ENCODE data around the gene LPCAT3. TPM values are rescaled to one million over a fixed set of nuclear protein-coding genes. Genes with fewer than 3 reads are reported as not detected.

The LPCAT3 gene
- total and polyA plus RNA-seq, 2 of the 13 experiments (the other 11 are each of a cell fraction or from before 2014, with no cell fraction given) = 44.5 to 64.3 TPM

DNA sequence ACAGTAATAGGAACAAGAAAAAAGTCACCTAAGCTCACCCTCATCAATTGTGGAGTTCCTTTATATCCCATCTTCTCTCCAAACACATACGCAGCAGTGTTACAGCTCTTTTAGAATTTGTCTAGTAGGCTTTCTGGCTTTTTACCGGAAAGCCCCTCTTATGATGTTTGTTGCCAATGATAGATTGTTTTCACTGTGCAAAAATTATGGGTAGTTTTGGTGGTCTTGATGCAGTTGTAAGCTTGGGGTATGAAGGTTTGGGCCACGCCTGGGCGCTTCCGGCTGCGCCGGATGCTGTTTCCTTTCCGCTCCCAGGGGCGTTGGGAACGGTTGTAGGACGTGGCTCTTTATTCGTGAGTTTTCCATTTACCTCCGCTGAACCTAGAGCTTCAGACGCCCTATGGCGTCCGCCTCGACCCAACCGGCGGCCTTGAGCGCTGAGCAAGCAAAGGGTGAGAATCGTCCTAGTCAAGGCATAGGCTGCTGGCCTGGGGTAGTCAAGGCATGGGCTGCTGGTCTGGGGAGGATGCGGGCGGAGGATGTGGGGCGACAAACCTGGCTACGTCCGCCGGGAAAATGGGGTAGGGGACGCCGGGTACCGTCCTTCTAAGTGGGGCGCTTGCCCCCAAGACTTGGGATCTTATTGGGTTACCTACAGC, 74.4 kb downstream of the LPCAT3 start, which contains the start of the genes C12orf57 and RNU7-1 (continued):
- TF ChIP-seq, protein P1, sequence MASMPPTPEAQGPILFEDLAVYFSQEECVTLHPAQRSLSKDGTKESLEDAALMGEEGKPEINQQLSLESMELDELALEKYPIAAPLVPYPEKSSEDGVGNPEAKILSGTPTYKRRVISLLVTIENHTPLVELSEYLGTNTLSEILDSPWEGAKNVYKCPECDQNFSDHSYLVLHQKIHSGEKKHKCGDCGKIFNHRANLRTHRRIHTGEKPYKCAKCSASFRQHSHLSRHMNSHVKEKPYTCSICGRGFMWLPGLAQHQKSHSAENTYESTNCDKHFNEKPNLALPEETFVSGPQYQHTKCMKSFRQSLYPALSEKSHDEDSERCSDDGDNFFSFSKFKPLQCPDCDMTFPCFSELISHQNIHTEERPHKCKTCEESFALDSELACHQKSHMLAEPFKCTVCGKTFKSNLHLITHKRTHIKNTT (CRISPR knock-in tag; IDR thresholded peaks at IDR 0.05) = no peak
- TF ChIP-seq, protein P2, sequence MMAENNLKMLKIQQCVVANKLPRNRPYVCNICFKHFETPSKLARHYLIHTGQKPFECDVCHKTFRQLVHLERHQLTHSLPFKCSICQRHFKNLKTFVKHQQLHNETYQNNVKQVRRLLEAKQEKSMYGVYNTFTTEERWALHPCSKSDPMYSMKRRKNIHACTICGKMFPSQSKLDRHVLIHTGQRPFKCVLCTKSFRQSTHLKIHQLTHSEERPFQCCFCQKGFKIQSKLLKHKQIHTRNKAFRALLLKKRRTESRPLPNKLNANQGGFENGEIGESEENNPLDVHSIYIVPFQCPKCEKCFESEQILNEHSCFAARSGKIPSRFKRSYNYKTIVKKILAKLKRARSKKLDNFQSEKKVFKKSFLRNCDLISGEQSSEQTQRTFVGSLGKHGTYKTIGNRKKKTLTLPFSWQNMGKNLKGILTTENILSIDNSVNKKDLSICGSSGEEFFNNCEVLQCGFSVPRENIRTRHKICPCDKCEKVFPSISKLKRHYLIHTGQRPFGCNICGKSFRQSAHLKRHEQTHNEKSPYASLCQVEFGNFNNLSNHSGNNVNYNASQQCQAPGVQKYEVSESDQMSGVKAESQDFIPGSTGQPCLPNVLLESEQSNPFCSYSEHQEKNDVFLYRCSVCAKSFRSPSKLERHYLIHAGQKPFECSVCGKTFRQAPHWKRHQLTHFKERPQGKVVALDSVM (CRISPR knock-in tag; IDR thresholded peaks at IDR 0.05) = no peak
- TF ChIP-seq ZNF614 (CRISPR knock-in tag; IDR thresholded peaks at IDR 0.05; ENCODE audit: borderline replicate concordance) = peak; percentile 94
- TF ChIP-seq TAF15 (IDR thresholded peaks at IDR 0.05; ENCODE audit: low read depth, low read length, poor library complexity, severe bottlenecking) = peak; percentile 26
- TF ChIP-seq SRY (CRISPR knock-in tag; IDR thresholded peaks at IDR 0.05) = peak; percentile 30; the same call in 1 of the 2 replicates
- TF ChIP-seq NCOA5 (CRISPR knock-in tag; IDR thresholded peaks at IDR 0.05) = 0 out of 2 replicates have a peak, but pooled peaks have one; percentile 21
- TF ChIP-seq PLRG1 (conservative IDR thresholded peaks at IDR 0.05) = no peak
- no peak for TF ChIP-seq ZNF441 (CRISPR knock-in tag; IDR thresholded peaks at IDR 0.05; ENCODE audit: borderline replicate concordance)
- no peak for TF ChIP-seq PRPF4 (IDR thresholded peaks at IDR 0.05; ENCODE audit: low read depth, low read length, poor library complexity, severe bottlenecking)
- TF ChIP-seq, protein P3, sequence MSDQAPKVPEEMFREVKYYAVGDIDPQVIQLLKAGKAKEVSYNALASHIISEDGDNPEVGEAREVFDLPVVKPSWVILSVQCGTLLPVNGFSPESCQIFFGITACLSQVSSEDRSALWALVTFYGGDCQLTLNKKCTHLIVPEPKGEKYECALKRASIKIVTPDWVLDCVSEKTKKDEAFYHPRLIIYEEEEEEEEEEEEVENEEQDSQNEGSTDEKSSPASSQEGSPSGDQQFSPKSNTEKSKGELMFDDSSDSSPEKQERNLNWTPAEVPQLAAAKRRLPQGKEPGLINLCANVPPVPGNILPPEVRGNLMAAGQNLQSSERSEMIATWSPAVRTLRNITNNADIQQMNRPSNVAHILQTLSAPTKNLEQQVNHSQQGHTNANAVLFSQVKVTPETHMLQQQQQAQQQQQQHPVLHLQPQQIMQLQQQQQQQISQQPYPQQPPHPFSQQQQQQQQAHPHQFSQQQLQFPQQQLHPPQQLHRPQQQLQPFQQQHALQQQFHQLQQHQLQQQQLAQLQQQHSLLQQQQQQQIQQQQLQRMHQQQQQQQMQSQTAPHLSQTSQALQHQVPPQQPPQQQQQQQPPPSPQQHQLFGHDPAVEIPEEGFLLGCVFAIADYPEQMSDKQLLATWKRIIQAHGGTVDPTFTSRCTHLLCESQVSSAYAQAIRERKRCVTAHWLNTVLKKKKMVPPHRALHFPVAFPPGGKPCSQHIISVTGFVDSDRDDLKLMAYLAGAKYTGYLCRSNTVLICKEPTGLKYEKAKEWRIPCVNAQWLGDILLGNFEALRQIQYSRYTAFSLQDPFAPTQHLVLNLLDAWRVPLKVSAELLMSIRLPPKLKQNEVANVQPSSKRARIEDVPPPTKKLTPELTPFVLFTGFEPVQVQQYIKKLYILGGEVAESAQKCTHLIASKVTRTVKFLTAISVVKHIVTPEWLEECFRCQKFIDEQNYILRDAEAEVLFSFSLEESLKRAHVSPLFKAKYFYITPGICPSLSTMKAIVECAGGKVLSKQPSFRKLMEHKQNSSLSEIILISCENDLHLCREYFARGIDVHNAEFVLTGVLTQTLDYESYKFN (CRISPR knock-in tag; conservative IDR thresholded peaks at IDR 0.05) = peak; percentile 62
- peak; percentile 87 for TF ChIP-seq ZSCAN9 (CRISPR knock-in tag; IDR thresholded peaks at IDR 0.05; ENCODE audit: borderline replicate concordance)
- TF ChIP-seq EZH2 (conservative IDR thresholded peaks at IDR 0.05; ENCODE audit: low read depth, low read length) = no peak
- TF ChIP-seq CCDC6 (CRISPR knock-in tag; IDR thresholded peaks at IDR 0.05) = peak; percentile 84
- TF ChIP-seq RCOR2 (CRISPR knock-in tag; IDR thresholded peaks at IDR 0.05) = 0 out of 2 replicates have a peak, but pooled peaks have one; percentile 66
- no peak for TF ChIP-seq RBAK (CRISPR knock-in tag; IDR thresholded peaks at IDR 0.05)
- TF ChIP-seq KDM5A (IDR thresholded peaks at IDR 0.05; ENCODE audit: borderline replicate concordance, low read length) = peak; percentile 35; the same call in 1 of the 2 replicates
- no peak for TF ChIP-seq TBP (CRISPR knock-in tag; IDR thresholded peaks at IDR 0.05)
- TF ChIP-seq ZNF160 (CRISPR knock-in tag; IDR thresholded peaks at IDR 0.05) = no peak
- no peak for TF ChIP-seq NR1H2 (CRISPR knock-in tag; IDR thresholded peaks at IDR 0.05; ENCODE audit: borderline replicate concordance, low read depth)
- TF ChIP-seq PHF8 (CRISPR knock-in tag; IDR thresholded peaks at IDR 0.05) = peak; percentile 79
- TF ChIP-seq ZNF788 (CRISPR knock-in tag; IDR thresholded peaks at IDR 0.05; ENCODE audit: borderline replicate concordance) = peak; percentile 16; the same call in 1 of the 2 replicates
- TF ChIP-seq ZC3H13 (CRISPR knock-in tag; IDR thresholded peaks at IDR 0.05) = peak; percentile 53; the same call in 1 of the 2 replicates

All from HepG2 (cell line).